LNCAP (cell line): ENCODE measurements around the gene KRT86.

Experiments
- TF ChIP-seq, protein P1 (sequence below): fragments of 450-650 bp; IDR thresholded peaks from 2 replicates; pipeline ENCODE4 v1.5.1; 2017; ENCODE audit warnings: mild to moderate bottlenecking

The KRT86 gene

GRCh38 chr12:52242442-52243258, 31.8 kb upstream of the KRT86 start:
- TF ChIP-seq, protein P1, sequence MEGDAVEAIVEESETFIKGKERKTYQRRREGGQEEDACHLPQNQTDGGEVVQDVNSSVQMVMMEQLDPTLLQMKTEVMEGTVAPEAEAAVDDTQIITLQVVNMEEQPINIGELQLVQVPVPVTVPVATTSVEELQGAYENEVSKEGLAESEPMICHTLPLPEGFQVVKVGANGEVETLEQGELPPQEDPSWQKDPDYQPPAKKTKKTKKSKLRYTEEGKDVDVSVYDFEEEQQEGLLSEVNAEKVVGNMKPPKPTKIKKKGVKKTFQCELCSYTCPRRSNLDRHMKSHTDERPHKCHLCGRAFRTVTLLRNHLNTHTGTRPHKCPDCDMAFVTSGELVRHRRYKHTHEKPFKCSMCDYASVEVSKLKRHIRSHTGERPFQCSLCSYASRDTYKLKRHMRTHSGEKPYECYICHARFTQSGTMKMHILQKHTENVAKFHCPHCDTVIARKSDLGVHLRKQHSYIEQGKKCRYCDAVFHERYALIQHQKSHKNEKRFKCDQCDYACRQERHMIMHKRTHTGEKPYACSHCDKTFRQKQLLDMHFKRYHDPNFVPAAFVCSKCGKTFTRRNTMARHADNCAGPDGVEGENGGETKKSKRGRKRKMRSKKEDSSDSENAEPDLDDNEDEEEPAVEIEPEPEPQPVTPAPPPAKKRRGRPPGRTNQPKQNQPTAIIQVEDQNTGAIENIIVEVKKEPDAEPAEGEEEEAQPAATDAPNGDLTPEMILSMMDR: no peak

- TF ChIP-seq, protein P1: no peak
Measured at GRCh38 chr12:52243259-52243855, 31.1 kb upstream of the KRT86 start.

GRCh38 chr12:52243856-52244614, 30.4 kb upstream of the KRT86 start:
- TF ChIP-seq, protein P1: no peak

GRCh38 chr12:52244615-52244994, 29.8 kb upstream of the KRT86 start:
- TF ChIP-seq, protein P1: no peak

GRCh38 chr12:52245259-52245961, 29.0 kb upstream of the KRT86 start:
- TF ChIP-seq, protein P1: no peak

- TF ChIP-seq, protein P1: no peak
Measured at GRCh38 chr12:52245962-52246569, 28.4 kb upstream of the KRT86 start.
